SK-N-SH (cell line): ENCODE data around the gene NPW.
A peak's percentile ranks its signal among the peaks of the same experiment; 100 is the strongest.

Experiments
- SIN3A ChIP-seq: IDR thresholded peaks from 2 replicates; pipeline ENCODE4 v1.6.1; 2012; ENCODE audit warnings: low read depth, mild to moderate bottlenecking, low read length, moderate library complexity, borderline replicate concordance
- TAF1 ChIP-seq: IDR thresholded peaks from 2 replicates; pipeline ENCODE4 v1.6.1; 2012; ENCODE audit warnings: low read depth, mild to moderate bottlenecking, low read length, moderate library complexity, borderline replicate concordance
- YY1 ChIP-seq: IDR thresholded peaks from 2 replicates; pipeline ENCODE4 v1.4.0; 2012; ENCODE audit warnings: low read depth, mild to moderate bottlenecking
- TF ChIP-seq, protein P1 (sequence below): fragments of 200-600 bp; sonication (generic); IDR thresholded peaks from 2 replicates; pipeline ENCODE4 v1.6.1; 2017; ENCODE audit warnings: antibody characterized with exemption, mild to moderate bottlenecking, moderate library complexity
- TF ChIP-seq, protein P2 (sequence below): IDR thresholded peaks from 2 replicates; pipeline ENCODE4 v1.4.0; 2012; ENCODE audit warnings: low read depth

GRCh38 chr16:2047330-2048115 lies 27.9 kb downstream of the NPW start, which contains the start of the genes NTHL1 and TSC2:
- TF ChIP-seq YY1 (peak; percentile 90), TAF1 (no peak; the same call in 1 of the 2 replicates), SIN3A (peak; percentile 60; the same call in 1 of the 2 replicates)
- TF ChIP-seq, protein P1, sequence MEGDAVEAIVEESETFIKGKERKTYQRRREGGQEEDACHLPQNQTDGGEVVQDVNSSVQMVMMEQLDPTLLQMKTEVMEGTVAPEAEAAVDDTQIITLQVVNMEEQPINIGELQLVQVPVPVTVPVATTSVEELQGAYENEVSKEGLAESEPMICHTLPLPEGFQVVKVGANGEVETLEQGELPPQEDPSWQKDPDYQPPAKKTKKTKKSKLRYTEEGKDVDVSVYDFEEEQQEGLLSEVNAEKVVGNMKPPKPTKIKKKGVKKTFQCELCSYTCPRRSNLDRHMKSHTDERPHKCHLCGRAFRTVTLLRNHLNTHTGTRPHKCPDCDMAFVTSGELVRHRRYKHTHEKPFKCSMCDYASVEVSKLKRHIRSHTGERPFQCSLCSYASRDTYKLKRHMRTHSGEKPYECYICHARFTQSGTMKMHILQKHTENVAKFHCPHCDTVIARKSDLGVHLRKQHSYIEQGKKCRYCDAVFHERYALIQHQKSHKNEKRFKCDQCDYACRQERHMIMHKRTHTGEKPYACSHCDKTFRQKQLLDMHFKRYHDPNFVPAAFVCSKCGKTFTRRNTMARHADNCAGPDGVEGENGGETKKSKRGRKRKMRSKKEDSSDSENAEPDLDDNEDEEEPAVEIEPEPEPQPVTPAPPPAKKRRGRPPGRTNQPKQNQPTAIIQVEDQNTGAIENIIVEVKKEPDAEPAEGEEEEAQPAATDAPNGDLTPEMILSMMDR = peak; percentile 28; the same call in 1 of the 2 replicates
- TF ChIP-seq, protein P2, sequence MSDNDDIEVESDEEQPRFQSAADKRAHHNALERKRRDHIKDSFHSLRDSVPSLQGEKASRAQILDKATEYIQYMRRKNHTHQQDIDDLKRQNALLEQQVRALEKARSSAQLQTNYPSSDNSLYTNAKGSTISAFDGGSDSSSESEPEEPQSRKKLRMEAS = peak; percentile 73
